DMS153 treated with DMSO at 0.1 percent for 48 hours (cell line): Measurements from ENCODE around the gene IL6R.

Experiments used
- DNase-seq: peaks from one replicate; lab custom pipeline; 2025; ENCODE audit not compliant: unreplicated experiment; lab: John Stamatoyannopoulos, UW

The IL6R gene

GRCh38 chr1:154423988-154424326, 18.8 kb downstream of the IL6R start:
- DNase-seq: no peak

- no peak for DNase-seq
Measured at GRCh38 chr1:154425172-154425571, 20.0 kb downstream of the IL6R start.

- DNase-seq: no peak
Measured at GRCh38 chr1:154427173-154428139, 22.3 kb downstream of the IL6R start.

- DNase-seq: no peak
Measured at GRCh38 chr1:154429118-154429517, 24.0 kb downstream of the IL6R start.

- DNase-seq: no peak
Measured at GRCh38 chr1:154429841-154430611, 24.9 kb downstream of the IL6R start.

GRCh38 chr1:154430903-154431302, 25.8 kb downstream of the IL6R start:
- DNase-seq: no peak

GRCh38 chr1:154431586-154432373, 26.6 kb downstream of the IL6R start:
- DNase-seq: no peak

- DNase-seq: no peak
Measured at GRCh38 chr1:154433161-154433764, 28.1 kb downstream of the IL6R start.

GRCh38 chr1:154434346-154435085, 29.4 kb downstream of the IL6R start:
- DNase-seq: no peak

GRCh38 chr1:154435599-154436200, 30.6 kb downstream of the IL6R start:
- no peak for DNase-seq

GRCh38 chr1:154436433-154436832, 31.3 kb downstream of the IL6R start:
- no peak for DNase-seq

- DNase-seq: no peak
Measured at GRCh38 chr1:154440036-154440804, 35.1 kb downstream of the IL6R start.

- DNase-seq: no peak
Measured at GRCh38 chr1:154441241-154441888, 36.2 kb downstream of the IL6R start.

- no peak for DNase-seq
Measured at GRCh38 chr1:154442006-154442740, 37.0 kb downstream of the IL6R start.

- no peak for DNase-seq
Measured at GRCh38 chr1:154443274-154444013, 38.3 kb downstream of the IL6R start.

- DNase-seq: no peak
Measured at GRCh38 chr1:154445040-154445472, 39.9 kb downstream of the IL6R start.

GRCh38 chr1:154446292-154446691, 41.1 kb downstream of the IL6R start:
- DNase-seq: no peak
